ENCODE measurements around the gene ELOA. TPM values are rescaled to one million over a fixed set of nuclear protein-coding genes. Genes with fewer than 3 reads are reported as not detected.
A peak's percentile ranks its signal among the peaks of the same experiment; 100 is the strongest.

The ELOA gene
- total and polyA plus RNA-seq, 2 of the 13 experiments (the other 11 are each of a cell fraction or from before 2014, with no cell fraction given) = 14.2 to 28.5 TPM

- TF ChIP-seq, protein P1, sequence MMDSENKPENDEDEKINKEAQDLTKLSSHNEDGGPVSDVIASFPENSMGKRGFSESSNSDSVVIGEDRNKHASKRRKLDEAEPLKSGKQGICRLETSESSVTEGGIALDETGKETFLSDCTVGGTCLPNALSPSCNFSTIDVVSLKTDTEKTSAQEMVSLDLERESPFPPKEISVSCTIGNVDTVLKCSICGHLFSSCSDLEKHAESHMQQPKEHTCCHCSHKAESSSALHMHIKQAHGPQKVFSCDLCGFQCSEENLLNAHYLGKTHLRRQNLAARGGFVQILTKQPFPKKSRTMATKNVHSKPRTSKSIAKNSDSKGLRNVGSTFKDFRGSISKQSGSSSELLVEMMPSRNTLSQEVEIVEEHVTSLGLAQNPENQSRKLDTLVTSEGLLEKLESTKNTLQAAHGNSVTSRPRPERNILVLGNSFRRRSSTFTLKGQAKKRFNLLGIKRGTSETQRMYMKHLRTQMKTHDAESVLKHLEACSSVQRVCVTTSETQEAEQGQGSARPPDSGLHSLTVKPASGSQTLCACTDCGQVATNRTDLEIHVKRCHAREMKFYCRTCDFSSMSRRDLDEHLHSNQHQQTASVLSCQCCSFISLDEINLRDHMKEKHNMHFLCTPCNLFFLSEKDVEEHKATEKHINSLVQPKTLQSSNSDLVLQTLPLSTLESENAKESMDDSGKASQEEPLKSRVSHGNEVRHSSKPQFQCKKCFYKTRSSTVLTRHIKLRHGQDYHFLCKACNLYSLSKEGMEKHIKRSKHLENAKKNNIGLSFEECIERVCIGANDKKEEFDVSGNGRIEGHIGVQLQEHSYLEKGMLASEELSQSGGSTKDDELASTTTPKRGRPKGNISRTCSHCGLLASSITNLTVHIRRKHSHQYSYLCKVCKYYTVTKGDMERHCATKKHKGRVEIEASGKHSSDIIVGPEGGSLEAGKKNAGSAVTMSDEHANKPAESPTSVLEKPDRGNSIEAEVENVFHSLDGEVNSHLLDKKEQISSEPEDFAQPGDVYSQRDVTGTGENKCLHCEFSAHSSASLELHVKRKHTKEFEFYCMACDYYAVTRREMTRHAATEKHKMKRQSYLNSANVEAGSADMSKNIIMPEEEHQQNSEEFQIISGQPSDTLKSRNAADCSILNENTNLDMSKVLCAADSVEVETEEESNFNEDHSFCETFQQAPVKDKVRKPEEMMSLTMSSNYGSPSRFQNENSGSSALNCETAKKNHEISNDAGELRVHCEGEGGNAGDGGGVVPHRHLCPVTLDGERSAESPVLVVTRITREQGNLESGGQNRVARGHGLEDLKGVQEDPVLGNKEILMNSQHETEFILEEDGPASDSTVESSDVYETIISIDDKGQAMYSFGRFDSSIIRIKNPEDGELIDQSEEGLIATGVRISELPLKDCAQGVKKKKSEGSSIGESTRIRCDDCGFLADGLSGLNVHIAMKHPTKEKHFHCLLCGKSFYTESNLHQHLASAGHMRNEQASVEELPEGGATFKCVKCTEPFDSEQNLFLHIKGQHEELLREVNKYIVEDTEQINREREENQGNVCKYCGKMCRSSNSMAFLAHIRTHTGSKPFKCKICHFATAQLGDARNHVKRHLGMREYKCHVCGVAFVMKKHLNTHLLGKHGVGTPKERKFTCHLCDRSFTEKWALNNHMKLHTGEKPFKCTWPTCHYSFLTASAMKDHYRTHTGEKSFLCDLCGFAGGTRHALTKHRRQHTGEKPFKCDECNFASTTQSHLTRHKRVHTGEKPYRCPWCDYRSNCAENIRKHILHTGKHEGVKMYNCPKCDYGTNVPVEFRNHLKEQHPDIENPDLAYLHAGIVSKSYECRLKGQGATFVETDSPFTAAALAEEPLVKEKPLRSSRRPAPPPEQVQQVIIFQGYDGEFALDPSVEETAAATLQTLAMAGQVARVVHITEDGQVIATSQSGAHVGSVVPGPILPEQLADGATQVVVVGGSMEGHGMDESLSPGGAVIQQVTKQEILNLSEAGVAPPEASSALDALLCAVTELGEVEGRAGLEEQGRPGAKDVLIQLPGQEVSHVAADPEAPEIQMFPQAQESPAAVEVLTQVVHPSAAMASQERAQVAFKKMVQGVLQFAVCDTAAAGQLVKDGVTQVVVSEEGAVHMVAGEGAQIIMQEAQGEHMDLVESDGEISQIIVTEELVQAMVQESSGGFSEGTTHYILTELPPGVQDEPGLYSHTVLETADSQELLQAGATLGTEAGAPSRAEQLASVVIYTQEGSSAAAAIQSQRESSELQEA (CRISPR knock-in tag; IDR thresholded peaks at IDR 0.05; ENCODE audit: not compliant biosample characterization) = no peak
- TF ChIP-seq ZNF331 (CRISPR knock-in tag; IDR thresholded peaks at IDR 0.05) = peak; percentile 27; the same call in 1 of the 2 replicates
- peak; percentile 98; the same call in 1 of the 2 replicates for TF ChIP-seq SRY (CRISPR knock-in tag; IDR thresholded peaks at IDR 0.05)
- 0 out of 2 replicates have a peak, but pooled peaks have one; percentile 53 for TF ChIP-seq MLXIP (CRISPR knock-in tag; IDR thresholded peaks at IDR 0.05; ENCODE audit: borderline replicate concordance)
- TF ChIP-seq AHR (CRISPR knock-in tag; IDR thresholded peaks at IDR 0.05) = peak; percentile 40; the same call in 1 of the 2 replicates
- TF ChIP-seq ZNF724P (CRISPR knock-in tag; IDR thresholded peaks at IDR 0.05; ENCODE audit: borderline replicate concordance) = 0 out of 2 replicates have a peak, but pooled peaks have one; percentile 68
- no peak for TF ChIP-seq BHLHE40 (IDR thresholded peaks at IDR 0.05; ENCODE audit: low read length)
- TF ChIP-seq THAP8 (CRISPR knock-in tag; IDR thresholded peaks at IDR 0.05; ENCODE audit: borderline replicate concordance) = no peak
- TF ChIP-seq ZNF672 (CRISPR knock-in tag; IDR thresholded peaks at IDR 0.05) = no peak
- TF ChIP-seq U2AF1 (optimal IDR thresholded peaks at IDR 0.05; ENCODE audit: low read depth, low read length) = no peak
- TF ChIP-seq TOPORS (CRISPR knock-in tag; IDR thresholded peaks at IDR 0.05) = peak; percentile 9; the same call in 1 of the 2 replicates
- TF ChIP-seq ZNF367 (CRISPR knock-in tag; IDR thresholded peaks at IDR 0.05; ENCODE audit: borderline replicate concordance) = no peak
- peak; percentile 77 for TF ChIP-seq HDAC2 (CRISPR knock-in tag; IDR thresholded peaks at IDR 0.05)
- peak; percentile 64; the same call in 1 of the 2 replicates for TF ChIP-seq ATF2 (CRISPR knock-in tag; IDR thresholded peaks at IDR 0.05)
Observed at GRCh38 chr1:23777979-23778814, 34.9 kb downstream of the ELOA start, which contains the start of gene PITHD1 (continued).
